ENCODE measurements around the gene RSAD1. TPM values are rescaled to one million over a fixed set of nuclear protein-coding genes. Genes with fewer than 3 reads are reported as not detected.

RSAD1 gene
- total RNA-seq, 1 experiment from 2014 or later = 93.9 TPM

- BruUV-seq (replicated peaks) = no TSS peak
Observed at GRCh38 chr17:50519141-50519834, 40.6 kb downstream of the RSAD1 start.

GRCh38 chr17:50520483-50520882 is 41.8 kb downstream of the RSAD1 start:
- CTCF ChIA-PET = interaction anchor here (0.5 to 1.5 kb wide), 6 partner anchors 20 to 271 kb away, joined by 3 to 4 read pairs (median 3); no protein-coding TSS in a partner anchor
- H3K27me3 ChIP-seq (replicated peaks; ENCODE audit: control insufficient read depth, insufficient read depth, low read length) = no peaks in the 10 kb centered on the region
- peaks cover 32% of the 10 kb centered on the region for H3K4me1 Mint-ChIP-seq (ENCODE audit: low read depth, unreplicated experiment)
- no peaks in the 10 kb centered on the region for H3K9me3 ChIP-seq
- H3K36me3 ChIP-seq (ENCODE audit: control insufficient read depth, insufficient read depth, low read length) = no peaks in the 10 kb centered on the region
- no peaks in the 10 kb centered on the region for H3K36me3 Mint-ChIP-seq (ENCODE audit: insufficient read depth, unreplicated experiment)
- H3K4me3 ChIP-seq (ENCODE audit: low read depth, low read length) = no peak overlapping the region
- peaks cover 26% of the 10 kb centered on the region for H3K4me1 ChIP-seq
- H3K27ac Mint-ChIP-seq (ENCODE audit: unreplicated experiment) = no peak overlapping the region
- H3K9me3 Mint-ChIP-seq (ENCODE audit: unreplicated experiment) = no peaks in the 10 kb centered on the region
- TF ChIP-seq, protein P1, sequence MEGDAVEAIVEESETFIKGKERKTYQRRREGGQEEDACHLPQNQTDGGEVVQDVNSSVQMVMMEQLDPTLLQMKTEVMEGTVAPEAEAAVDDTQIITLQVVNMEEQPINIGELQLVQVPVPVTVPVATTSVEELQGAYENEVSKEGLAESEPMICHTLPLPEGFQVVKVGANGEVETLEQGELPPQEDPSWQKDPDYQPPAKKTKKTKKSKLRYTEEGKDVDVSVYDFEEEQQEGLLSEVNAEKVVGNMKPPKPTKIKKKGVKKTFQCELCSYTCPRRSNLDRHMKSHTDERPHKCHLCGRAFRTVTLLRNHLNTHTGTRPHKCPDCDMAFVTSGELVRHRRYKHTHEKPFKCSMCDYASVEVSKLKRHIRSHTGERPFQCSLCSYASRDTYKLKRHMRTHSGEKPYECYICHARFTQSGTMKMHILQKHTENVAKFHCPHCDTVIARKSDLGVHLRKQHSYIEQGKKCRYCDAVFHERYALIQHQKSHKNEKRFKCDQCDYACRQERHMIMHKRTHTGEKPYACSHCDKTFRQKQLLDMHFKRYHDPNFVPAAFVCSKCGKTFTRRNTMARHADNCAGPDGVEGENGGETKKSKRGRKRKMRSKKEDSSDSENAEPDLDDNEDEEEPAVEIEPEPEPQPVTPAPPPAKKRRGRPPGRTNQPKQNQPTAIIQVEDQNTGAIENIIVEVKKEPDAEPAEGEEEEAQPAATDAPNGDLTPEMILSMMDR (IDR thresholded peaks at IDR 0.05; ENCODE audit: insufficient read depth in 1 of 2, low read depth in 1 of 2, low read length in 1 of 2, severe bottlenecking in 1 of 2, unreplicated experiment in 1 of 2) = no peak
- H3K27me3 Mint-ChIP-seq (ENCODE audit: insufficient read depth, unreplicated experiment) = no peaks in the 10 kb centered on the region
- H3K4me3 Mint-ChIP-seq (ENCODE audit: unreplicated experiment) = no peak overlapping the region
- no TSS peak for BruUV-seq (replicated peaks)
- intact Hi-C loops (cut with micrococcal nuclease; ENCODE audit: unreplicated experiment) = no loop called here
- POLR2A ChIA-PET = no interaction called here
- DNase-seq = no peak

More at GRCh38 chr17:50519141-50519834, 40.6 kb downstream of the RSAD1 start:
- peak in 1 of 2 experiments; percentile 44 for DNase-seq
- H3K4me1 ChIP-seq = peaks cover 24% of the 10 kb centered on the region
- ChIA-PET POLR2A (no interaction called here), CTCF (interaction anchor here (0.9 kb wide), 1 partner anchor 18 kb away, joined by 3 read pairs; no protein-coding TSS in a partner anchor)
- no peak overlapping the region for H3K4me3 ChIP-seq (ENCODE audit: low read depth, low read length)
- H3K9me3 ChIP-seq = no peaks in the 10 kb centered on the region
- TF ChIP-seq, protein P1 (IDR thresholded peaks at IDR 0.05; ENCODE audit: insufficient read depth in 1 of 2, low read depth in 1 of 2, low read length in 1 of 2, severe bottlenecking in 1 of 2, unreplicated experiment in 1 of 2) = no peak
- Mint-ChIP-seq H3K4me1 (ENCODE audit: low read depth, unreplicated experiment) (peaks cover 39% of the 10 kb centered on the region), H3K27ac (ENCODE audit: unreplicated experiment) (no peak overlapping the region), H3K27me3 (ENCODE audit: insufficient read depth, unreplicated experiment) (no peaks in the 10 kb centered on the region), H3K9me3 (ENCODE audit: unreplicated experiment) (no peaks in the 10 kb centered on the region), H3K36me3 (ENCODE audit: insufficient read depth, unreplicated experiment) (no peaks in the 10 kb centered on the region), H3K4me3 (ENCODE audit: unreplicated experiment) (no peak overlapping the region)
- H3K27me3 ChIP-seq (replicated peaks; ENCODE audit: control insufficient read depth, insufficient read depth, low read length) = no peaks in the 10 kb centered on the region
- H3K36me3 ChIP-seq (ENCODE audit: control insufficient read depth, insufficient read depth, low read length) = no peaks in the 10 kb centered on the region
- intact Hi-C loops (cut with micrococcal nuclease; ENCODE audit: unreplicated experiment) = no loop called here

- H3K4me1 ChIP-seq = peaks cover 26% of the 10 kb centered on the region
- H3K9me3 ChIP-seq = no peaks in the 10 kb centered on the region
- ChIA-PET POLR2A (interaction anchor here (0.6 kb wide), 1 partner anchor 159 kb away, joined by 3 read pairs; no protein-coding TSS in a partner anchor), CTCF (interaction anchor here (0.6 to 1.4 kb wide), 5 partner anchors 9 to 105 kb away, joined by 3 to 4 read pairs (median 3); no protein-coding TSS in a partner anchor)
- Mint-ChIP-seq H3K27ac (ENCODE audit: unreplicated experiment) (no peak overlapping the region), H3K4me3 (ENCODE audit: unreplicated experiment) (no peak overlapping the region), H3K36me3 (ENCODE audit: insufficient read depth, unreplicated experiment) (no peaks in the 10 kb centered on the region), H3K9me3 (ENCODE audit: unreplicated experiment) (no peaks in the 10 kb centered on the region), H3K4me1 (ENCODE audit: low read depth, unreplicated experiment) (peaks cover 32% of the 10 kb centered on the region), H3K27me3 (ENCODE audit: insufficient read depth, unreplicated experiment) (no peaks in the 10 kb centered on the region)
- BruUV-seq (replicated peaks) = no TSS peak
- no peaks in the 10 kb centered on the region for H3K27me3 ChIP-seq (replicated peaks; ENCODE audit: control insufficient read depth, insufficient read depth, low read length)
- TF ChIP-seq, protein P1 (IDR thresholded peaks at IDR 0.05; ENCODE audit: insufficient read depth in 1 of 2, low read depth in 1 of 2, low read length in 1 of 2, severe bottlenecking in 1 of 2, unreplicated experiment in 1 of 2) = no peak
- no peak for DNase-seq
- intact Hi-C loops (cut with micrococcal nuclease; ENCODE audit: unreplicated experiment) = no loop called here
- H3K36me3 ChIP-seq (ENCODE audit: control insufficient read depth, insufficient read depth, low read length) = no peaks in the 10 kb centered on the region
- H3K4me3 ChIP-seq (ENCODE audit: low read depth, low read length) = no peak overlapping the region
Observed at GRCh38 chr17:50521514-50521913, 42.9 kb downstream of the RSAD1 start.

Measured in Caco-2 (cell line).